GM18519 (cell line): Measurements from ENCODE around the gene ANKRD6.

Experiments used
- ATAC-seq: cut with Tn5 transposase; IDR thresholded peaks from one replicate; pipeline ENCODE4 v1.9.1; 2021; ENCODE audit warnings: mild to moderate bottlenecking, moderate library complexity; ENCODE audit not compliant: unreplicated experiment, low FRiP score

ANKRD6 gene

DNA sequence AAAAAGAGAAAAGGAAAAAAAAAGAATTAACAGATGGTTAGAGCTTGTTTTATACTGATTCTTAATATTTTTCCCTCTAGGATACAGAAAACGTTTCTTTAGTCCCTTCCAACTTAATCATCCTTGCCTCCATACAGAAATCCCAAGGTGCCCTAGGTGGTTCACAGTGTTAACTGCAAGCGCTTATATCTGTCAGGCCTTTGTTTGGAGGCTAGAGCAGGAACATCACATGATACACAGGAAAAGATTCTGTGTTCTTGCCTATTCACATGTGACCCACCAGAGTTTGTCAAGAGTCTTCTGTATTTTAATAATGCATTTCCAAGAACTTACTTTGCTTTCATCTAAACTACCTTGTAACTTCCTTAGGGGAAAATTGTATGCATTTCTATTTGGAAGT lies 31.3 kb downstream of the ANKRD6 start:
- ATAC-seq, result no peak

DNA sequence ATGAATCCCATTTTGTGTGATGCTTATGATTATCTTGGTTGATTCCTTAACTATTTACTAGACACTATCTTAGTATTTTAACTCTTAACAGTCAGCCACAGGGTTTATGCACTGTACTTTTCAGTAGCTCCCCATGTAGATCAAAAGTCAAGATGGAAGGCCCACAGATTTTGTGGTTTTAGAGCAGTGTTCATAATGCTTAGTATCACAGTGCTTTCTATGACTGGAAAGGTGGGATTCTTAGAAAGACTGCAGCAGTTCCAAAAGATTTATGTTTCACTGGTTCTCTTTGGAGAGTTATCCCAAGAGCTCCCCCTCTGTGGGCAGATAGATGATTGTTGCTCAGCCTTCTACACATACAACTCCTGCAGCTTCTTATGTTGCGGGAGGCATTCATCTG lies 34.5 kb downstream of the ANKRD6 start:
- no peak for ATAC-seq

DNA sequence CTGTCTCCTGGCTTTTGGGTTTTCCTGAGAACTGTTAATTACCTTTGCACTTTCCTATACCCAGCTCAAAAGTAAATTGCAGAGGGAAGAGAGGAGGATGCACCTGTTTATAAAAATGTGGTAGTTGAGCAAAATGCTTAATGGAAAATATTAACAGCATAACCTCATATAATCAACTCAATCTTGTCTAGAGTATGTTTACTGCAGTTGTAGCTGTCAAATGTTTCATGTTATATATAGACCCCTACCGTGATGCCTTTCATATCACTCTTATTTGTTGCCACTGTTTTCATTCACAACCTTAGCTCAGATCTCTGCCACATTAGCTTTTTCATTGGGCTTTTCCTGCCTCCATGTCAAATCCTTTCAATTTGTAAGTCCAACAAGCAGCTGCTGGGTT lies 36.0 kb downstream of the ANKRD6 start:
- ATAC-seq, result no peak

DNA sequence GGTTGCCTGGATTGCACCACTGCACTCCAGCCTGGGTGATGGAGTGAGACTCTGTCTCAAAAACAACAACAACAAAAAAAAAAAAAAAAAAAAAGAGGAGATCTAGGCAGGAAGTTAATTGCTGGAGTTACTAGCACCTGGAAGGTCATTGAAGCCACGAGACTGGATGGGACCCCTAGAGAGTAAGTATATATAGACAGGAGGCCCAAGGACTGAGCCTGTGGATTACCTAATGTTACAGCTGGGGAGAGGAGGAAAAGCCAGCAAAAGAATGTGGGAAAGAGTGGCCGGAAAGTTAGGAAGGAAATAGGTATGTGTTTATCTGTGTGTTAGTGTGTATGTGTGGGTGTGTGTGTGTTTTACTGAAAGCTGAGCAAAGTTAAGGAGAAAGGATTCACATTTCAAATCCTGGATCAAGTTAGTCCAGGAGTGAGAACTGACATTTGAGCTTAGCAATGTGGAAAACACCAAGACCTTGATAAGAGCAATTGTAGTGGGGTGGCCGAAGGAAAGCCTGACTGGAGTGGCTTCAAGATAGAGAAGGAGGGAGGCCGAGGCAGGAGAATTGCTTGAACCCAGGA lies 38.4 kb downstream of the ANKRD6 start:
- no peak for ATAC-seq

DNA sequence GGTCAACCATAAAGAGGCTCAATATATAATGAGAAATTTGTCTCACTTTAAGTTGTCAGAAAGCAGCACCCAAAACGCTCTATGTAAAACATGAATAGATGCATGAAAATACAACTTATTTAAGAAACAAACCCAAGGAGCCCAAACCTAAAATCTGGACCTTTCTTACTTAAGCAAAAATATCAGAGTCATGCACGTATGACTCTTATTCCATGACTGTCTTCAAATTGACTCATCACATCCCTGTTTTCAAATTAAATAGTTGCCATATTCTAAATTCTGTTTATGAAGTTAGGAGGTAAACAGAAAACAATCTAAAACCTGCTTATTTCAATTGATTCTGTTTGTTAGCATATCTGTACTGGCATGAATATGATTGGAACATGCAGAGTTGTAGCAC lies 42.1 kb downstream of the ANKRD6 start:
- ATAC-seq, result no peak

DNA sequence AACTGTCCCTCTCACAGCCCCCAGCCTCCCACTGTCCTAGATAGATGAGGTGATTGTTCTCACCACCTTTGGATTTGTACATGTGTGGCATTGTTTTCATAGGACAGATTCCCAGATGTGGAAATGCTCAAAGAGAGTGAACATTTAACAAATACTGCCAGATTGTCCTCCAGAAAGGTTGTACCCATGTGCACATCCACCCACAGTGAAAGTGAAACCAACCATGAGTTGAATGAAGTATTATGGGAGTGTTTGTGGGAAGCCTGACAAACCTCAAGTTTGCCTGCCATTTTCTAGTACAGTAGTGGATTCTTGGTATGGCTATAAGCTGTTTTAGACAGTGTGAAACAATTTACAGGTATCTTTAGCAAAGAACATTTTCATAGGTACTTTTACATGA lies 42.7 kb downstream of the ANKRD6 start:
- no peak for ATAC-seq

DNA sequence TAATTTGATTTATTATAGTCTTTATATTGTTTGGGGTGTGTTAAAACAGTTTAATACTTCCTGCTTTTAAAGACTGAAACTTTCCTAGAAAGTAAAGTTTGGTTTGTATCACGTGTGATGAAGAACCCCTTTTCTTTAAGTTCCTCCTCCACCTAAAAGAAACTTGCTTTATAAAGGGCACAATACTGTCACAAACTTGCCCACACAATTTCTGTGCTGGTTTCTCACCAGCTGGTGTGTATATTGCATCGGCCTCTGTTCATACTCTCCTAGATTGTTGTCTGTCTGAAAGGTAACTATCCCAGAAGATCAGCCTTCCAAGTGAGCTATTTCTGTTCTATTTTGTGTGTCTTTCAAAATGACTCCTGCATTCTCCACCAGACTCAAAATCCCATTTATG lies 46.9 kb downstream of the ANKRD6 start:
- ATAC-seq, result no peak

DNA sequence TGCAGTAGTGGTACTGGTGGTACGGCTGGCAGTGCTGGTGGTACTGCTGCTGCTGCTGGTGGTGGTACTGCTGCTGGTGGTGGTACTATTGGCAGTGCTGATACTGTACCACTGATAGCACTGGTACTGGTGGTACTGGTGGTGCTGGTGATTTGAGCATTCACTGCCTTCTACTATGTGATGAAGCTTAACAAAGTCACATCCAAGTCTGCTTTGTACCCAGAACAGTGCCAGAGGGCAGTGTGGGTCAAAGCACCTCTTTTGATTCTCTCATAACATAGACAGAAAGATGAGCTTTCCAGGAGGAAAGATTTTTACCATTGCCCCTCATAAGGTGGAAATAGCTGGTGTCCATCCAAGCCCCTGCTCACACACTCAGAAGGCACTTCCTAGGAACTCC lies 48.7 kb downstream of the ANKRD6 start:
- no peak for ATAC-seq

DNA sequence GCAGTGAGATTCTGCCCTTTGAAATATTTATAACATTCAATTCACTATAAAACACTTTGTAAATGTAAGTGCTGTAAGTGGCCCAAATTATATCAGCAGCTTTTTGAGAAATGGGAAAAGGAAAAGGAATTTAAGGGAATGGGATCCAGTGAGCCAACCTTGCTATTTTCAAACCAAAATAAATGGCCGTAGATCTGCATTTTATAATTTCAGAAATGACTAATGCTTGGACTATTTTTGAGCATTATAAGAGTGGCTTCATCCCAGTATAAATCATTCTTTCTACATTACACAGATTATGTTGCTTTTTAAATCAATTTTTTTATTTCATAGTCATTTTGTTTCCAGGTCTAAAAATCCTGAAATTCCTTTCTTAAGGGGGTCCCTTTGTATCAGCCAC lies 49.2 kb downstream of the ANKRD6 start:
- ATAC-seq, result no peak

DNA sequence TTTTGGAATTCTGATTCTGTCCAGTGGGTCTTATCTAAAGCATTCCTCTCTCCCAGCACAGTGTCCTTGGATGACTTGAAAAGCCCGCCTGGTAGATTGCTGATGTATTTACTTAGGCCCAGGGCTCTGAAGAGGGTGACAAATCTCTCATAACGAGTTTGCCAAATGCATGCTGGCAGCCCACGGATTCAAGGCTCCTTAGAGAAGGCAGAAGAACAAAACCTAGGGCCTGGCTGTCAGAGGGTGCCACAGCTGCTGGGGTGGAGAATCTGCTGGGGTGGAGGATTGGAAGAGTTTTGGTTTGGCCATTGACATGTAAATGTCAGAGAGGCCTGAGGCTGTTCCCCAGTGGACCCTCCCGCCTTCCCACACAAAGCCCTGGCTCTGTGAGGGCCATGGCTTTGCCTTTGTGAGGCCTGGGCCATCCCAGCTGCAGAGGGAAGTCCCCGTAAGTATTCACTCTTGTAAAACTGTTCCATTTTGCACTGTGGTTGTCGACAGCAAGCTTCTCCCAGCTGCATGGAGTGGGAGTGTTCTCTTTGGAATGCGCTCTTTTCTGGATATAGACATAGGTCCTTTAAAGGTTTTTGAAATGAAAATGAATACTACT lies 50.3 kb downstream of the ANKRD6 start:
- ATAC-seq, result no peak

DNA sequence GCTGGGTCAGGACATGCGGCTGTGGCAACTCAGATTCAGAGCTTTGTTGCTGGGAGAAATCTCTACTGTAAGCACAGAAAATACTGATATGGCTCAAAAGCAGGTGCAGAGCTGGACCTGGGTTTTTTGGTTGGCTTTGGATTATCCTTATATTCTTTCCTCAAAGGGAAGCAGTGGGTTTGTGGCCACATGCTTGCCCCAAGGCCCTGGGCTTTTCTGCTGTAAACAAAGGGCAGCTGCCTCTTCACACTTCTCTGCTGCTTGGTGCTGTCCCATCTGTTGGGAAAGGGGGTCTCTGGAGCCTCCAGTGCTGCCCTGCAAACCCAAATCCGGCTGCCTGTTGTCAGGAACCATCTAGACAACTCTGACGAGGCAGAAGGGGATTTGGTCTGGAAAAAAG lies 52.4 kb downstream of the ANKRD6 start:
- no peak for ATAC-seq

DNA sequence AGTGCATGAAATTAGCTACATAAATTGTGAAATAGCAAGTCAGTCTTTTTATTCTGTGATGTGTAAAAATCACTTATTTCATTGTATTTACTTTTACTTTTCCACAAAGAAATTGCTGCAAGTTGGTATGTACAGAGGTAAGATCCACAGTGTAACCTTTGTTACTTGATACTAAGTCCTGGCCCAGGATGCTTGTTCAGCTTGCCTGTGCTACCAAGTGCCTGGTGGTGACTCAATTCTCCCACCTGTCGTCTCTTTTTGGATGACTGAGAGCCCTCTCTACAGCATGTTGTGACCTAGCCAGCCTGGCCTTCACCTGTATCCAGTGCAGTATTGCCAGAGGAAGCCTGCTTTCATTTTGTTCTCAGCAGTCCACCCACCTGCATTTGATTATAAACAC lies 54.9 kb downstream of the ANKRD6 start:
- ATAC-seq, result no peak

DNA sequence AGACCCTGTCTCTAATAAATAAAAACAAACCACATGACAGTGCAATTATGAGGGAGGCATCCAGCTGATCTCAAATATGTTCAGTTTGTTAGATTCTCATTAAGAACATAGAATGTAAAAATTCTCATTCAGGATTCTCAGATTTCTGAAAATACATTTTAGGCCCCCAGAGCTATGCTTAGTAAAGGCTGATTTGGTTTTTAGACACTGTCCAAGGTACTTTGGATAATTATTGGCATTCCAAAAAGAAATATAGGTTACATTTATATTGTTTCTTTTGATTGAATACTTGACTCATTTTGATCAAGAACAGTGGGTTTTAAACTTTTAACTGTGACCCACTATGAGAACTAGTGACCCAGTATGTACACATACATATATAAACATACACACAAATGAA lies 55.5 kb downstream of the ANKRD6 start:
- no peak for ATAC-seq

DNA sequence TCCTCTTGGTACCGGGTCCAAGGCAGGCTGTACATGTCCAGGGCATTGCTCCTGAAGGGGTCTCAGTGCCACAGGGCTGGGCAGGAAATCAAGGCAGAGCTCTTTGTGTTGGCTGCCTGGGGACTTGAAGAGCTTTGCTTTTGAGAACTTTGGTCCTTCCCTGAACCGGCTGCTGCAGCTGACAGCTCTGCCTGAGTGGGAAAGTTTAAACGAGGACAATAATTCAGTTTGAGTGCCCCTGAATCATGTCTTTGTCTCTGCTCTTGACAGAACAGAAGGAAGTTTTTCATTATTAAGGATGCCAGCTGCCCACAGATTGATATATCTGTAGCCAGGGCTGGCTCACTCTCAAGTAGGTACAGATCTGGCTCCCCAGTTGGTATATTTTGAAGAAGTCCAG lies 56.1 kb downstream of the ANKRD6 start:
- no peak for ATAC-seq

DNA sequence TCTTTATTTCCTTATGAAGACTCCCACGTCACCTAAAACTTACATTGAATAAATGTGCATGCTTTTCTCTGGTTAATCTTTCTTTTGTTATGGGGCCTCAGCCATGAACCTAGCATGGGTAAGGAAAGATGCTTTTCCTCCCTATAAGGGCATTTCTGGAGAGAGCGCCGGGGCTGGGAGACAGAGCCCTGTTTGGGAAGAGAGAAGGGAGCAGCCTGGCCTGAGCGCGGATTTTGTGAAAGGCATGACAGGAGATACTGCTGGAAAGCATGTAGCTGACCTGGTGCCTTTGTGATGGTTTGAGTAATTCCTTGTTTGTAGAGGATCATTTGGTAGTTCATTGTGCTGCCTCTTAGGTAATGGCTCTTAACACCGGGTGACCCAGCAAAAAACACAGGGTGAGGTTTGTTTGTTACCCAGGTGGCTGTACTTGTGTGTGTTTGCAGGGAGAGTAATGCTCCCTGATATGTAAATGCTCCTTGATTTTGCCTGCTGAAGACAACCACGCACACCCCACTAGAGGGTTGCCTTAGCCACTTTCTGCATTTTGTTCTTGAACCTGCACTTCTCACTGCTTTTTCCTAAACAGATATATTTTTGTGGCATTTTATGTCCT lies 59.2 kb downstream of the ANKRD6 start:
- no peak for ATAC-seq

DNA sequence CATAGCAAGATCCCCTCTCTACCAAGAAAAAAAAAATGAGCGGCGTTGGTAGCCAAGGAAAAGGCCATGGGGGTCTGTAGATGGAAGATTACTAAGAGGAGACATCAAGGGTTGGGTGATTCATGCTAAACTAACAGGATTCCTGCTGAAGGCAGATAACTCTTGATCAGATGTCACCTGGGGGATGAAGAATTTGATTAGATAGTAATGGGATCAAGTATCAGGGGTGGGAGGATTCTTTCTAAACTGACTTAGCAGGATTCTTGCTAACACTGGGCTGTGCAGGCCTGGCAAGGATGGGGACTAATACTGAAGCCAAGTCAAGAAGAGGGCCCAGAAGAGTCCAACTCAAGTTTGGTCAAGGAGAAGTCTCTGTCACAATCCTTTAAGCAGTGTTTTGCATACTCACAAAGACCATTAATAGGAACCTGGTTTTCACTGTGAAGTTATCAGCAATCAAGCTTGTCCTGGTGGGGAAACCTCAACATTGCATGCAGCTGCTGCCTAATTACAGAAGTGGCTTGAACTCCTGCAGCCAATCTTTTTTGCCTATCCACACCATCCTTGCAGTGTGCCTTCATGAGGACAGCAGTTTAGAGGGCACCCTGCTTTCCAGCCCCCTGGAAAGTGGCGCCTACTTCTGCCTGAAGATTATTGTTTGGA lies 61.3 kb downstream of the ANKRD6 start:
- ATAC-seq, result no peak

DNA sequence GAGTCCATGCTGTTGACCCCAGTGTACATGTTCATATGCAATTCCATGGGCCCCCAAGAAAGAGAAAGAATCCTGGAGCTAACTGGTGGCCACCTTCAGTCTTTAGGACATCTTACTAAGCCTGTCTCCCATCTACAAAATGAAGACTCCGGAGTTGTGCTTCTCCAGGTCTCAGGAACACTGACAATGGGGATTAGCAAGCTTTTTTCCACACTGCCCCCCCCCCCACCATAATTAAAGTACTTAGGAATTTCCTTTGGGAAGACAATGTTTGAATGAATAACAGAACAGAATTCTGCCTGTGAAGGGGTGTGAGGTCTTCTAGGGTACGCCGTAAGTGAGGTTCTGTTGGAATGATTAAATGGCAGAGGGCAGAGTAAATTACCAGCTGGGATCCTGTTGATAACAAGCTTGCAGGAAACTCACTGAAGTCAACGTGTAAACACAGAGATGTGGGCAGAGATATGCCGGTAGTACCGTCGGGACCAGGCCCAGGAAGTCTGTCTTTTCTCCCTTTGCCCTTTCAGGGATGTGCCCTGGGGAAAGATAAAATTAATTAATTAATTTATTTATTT lies 63.1 kb downstream of the ANKRD6 start:
- no peak for ATAC-seq

DNA sequence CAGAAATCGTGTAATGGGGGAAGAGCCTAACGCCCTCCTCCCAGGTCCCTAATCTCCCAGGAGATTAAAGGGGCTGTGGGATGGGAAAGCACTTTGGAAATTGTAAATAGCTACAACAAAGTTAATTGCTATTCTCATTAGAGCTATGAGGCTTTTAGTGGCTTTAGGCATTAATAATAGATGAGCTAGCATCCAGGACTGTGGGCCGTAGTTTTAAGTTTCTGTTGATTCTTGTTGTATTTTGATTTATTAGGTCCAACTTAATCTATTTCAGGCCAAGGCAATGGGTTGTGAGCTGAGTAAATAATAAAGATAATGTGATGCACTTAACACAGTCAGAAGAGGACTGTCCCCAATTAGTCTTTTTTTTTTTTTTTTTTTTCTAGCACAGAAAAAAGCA lies 67.7 kb downstream of the ANKRD6 start:
- ATAC-seq, result no peak

DNA sequence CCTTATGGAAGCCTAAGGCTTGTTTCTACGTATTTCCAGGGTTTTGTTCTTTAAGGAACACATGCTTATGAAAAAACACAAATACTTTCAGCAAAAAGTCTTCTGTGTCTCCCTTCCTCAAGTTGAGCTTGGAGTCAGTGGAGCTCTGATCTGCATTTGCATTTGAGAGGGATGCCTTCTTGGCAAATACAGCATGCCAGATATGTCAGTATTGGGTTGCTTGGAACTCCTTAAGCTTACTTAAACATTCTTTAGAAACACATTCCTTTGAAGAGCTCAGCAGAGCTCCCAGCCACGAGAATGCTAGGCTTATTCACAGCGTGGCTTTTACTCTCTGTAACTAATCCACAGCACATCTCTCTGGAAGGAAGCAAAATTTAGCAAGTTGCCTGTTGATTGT lies 68.3 kb downstream of the ANKRD6 start:
- ATAC-seq, result no peak

DNA sequence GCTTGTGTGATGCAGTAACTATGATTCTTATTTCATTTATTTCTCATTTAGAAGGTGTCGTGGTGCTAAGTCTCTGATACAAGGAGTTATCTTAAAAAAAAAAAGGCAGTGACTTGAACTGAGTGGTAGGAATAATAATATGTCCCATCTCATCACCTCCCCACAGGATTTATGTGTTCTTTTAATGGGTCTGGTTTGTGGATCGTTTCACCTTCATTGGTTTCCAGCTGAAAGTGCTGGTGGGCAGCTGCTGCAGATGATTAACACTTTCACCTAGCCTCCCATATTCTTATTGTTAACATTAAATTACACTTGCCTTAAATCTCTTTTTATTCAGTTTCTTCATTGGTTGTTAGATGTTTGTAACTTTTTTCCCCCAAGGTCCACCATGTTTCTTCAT lies 68.8 kb downstream of the ANKRD6 start:
- no peak for ATAC-seq

DNA sequence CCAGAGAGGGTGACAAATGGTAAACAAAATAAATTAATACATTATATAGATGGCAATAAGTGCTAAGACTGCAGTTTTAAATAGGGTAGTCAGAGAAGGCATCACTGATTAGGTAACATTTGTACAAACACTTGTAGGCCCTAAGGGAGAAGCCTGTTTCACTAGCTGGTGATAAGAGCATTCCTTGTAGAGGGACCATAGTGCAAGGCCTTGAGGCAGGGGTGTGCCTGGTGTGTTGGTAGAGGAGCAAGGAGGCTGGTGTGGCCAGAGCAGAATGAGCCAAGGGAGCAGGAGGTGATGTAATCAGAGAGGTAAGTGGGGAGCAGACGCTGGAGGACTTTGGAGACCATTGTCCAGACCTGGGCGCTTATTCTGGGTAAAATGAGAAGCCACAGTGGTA lies 70.7 kb downstream of the ANKRD6 start:
- no peak for ATAC-seq

DNA sequence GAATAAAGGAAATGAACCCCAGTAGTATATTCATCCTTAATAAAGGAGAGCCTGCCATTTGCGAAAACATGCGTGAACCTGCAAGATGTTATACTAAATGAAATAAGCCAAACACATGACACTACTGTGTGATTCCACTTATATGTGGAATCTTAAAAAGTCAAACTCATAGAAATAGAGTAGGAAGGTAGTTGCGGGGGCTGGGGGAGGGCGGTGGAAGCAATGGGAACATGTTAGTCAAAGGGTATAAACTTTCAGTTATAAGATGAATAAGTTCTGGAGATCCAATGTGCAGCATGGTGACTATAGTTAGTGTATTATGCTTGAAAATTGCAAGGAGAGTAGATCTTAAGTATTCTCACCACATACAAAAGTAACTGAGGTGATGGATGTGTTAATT lies 72.9 kb downstream of the ANKRD6 start:
- no peak for ATAC-seq
